SK-N-SH (cell line): ENCODE measurements around the gene LMAN2. TPM values are rescaled to one million over a fixed set of nuclear protein-coding genes. Genes with fewer than 3 reads are reported as not detected.

ENCODE experiments used
- CTCF ChIA-PET: fragments of 300-600, 350-600 bp; formaldehyde crosslinking; extraction: SDS; loops from one replicate; lab custom pipeline; 2021; lab: Yijun Ruan, JAX
- POLR2A ChIA-PET: fragments of 350-600 bp; sonication (Branson Sonifier 250); formaldehyde crosslinking; extraction: SDS; loops from one replicate; lab custom pipeline; 2020; ENCODE audit warnings: antibody characterized with exemption, inconsistent platforms; lab: Yijun Ruan, JAX
- DNase-seq: peaks from one replicate; pipeline ENCODE4 v3.0.0; 2012
- H2AFZ ChIP-seq: fragments of 200-600 bp; sonication (generic); 2 replicates; pipeline ENCODE4 v1.8.1; 2016; ENCODE audit warnings: antibody characterized with exemption, mild to moderate bottlenecking, low read depth
- H3F3A ChIP-seq: fragments of 200-600 bp; sonication (generic); replicated peaks from 2 replicates; pipeline ENCODE3; 2016; ENCODE audit warnings: antibody characterized with exemption, mild to moderate bottlenecking; ENCODE audit not compliant: insufficient read depth
- H3K27ac ChIP-seq, 2 experiments: fragments of 200-500 bp in 1 of 2; fragments of 200-600 bp in 1 of 2; sonication (Bioruptor generic) in 1 of 2; sonication (generic), shearing (Covaris generic) in 1 of 2; 2 replicates each; pipeline versions ENCODE4 v1.5.1 to v1.6.1; 2014 to 2016; ENCODE audit warnings: low read depth in 2 of 2, inconsistent platforms in 1 of 2, low read length in 1 of 2, mild to moderate bottlenecking in 1 of 2, mixed read lengths in 1 of 2
- H3K27me3 ChIP-seq: fragments of 200-600 bp; sonication (generic), shearing (Covaris generic); 2 replicates; pipeline ENCODE4 v1.6.1; 2016; ENCODE audit warnings: mixed run types; ENCODE audit not compliant: insufficient read depth
- H3K36me3 ChIP-seq, 2 experiments: fragments of 200-500 bp in 1 of 2; fragments of 200-600 bp in 1 of 2; sonication (Bioruptor generic) in 1 of 2; sonication (generic) in 1 of 2; replicated peaks in 1 of 2; 2 replicates each; pipeline versions ENCODE3 to v1.5.1; 2014 to 2016; ENCODE audit warnings: low read length in 1 of 2, mild to moderate bottlenecking in 1 of 2; ENCODE audit not compliant: insufficient read depth in 2 of 2, control insufficient read depth in 1 of 2
- H3K4me1 ChIP-seq, 2 experiments: fragments of 200-500 bp in 1 of 2; fragments of 200-600 bp in 1 of 2; sonication (Bioruptor generic) in 1 of 2; sonication (generic), shearing (Covaris generic) in 1 of 2; 2 replicates each; pipeline versions ENCODE4 v1.5.1 to v1.6.1; 2014 to 2016; ENCODE audit warnings: low read depth in 1 of 2, low read length in 1 of 2, mixed run types in 1 of 2; ENCODE audit not compliant: insufficient read depth in 2 of 2, control insufficient read depth in 1 of 2
- H3K4me2 ChIP-seq: fragments of 200-600 bp; sonication (generic), shearing (Covaris generic); 2 replicates; pipeline ENCODE4 v1.6.1; 2017; ENCODE audit warnings: mixed run types
- H3K4me3 ChIP-seq, 2 experiments: fragments of 200-500 bp in 1 of 2; fragments of 200-600 bp in 1 of 2; sonication (Bioruptor generic) in 1 of 2; sonication (generic), shearing (Covaris generic) in 1 of 2; 2 replicates each; pipeline versions ENCODE4 v1.5.1 to v1.8.1; 2014 to 2016; ENCODE audit warnings: low read depth in 2 of 2, inconsistent platforms in 1 of 2, low read length in 1 of 2, mild to moderate bottlenecking in 1 of 2, mixed read lengths in 1 of 2, moderate library complexity in 1 of 2
- H3K79me2 ChIP-seq: fragments of 200-600 bp; sonication (generic); 2 replicates; pipeline ENCODE4 v1.8.1; 2017; ENCODE audit warnings: mild to moderate bottlenecking; ENCODE audit not compliant: insufficient read depth
- H3K9ac ChIP-seq: fragments of 200-600 bp; sonication (generic); 2 replicates; pipeline ENCODE4 v1.6.1; 2017; ENCODE audit warnings: mixed run types
- H3K9me2 ChIP-seq: fragments of 200-600 bp; sonication (generic); 2 replicates; pipeline ENCODE4 v1.6.1; 2017; ENCODE audit warnings: mixed run types
- H3K9me3 ChIP-seq: fragments of 200-600 bp; sonication (generic); 2 replicates; pipeline ENCODE4 v1.6.1; 2017; ENCODE audit warnings: mixed run types, mild to moderate bottlenecking, moderate library complexity
- H4K20me1 ChIP-seq: fragments of 200-600 bp; sonication (generic); 2 replicates; pipeline ENCODE4 v1.6.1; 2017; ENCODE audit warnings: mild to moderate bottlenecking, mixed run types; ENCODE audit not compliant: insufficient read depth
- CTCF ChIP-seq: fragments of 200-600 bp; sonication (generic); IDR thresholded peaks from 2 replicates; pipeline ENCODE4 v1.6.1; 2017; ENCODE audit warnings: antibody characterized with exemption, mild to moderate bottlenecking, moderate library complexity
- ELF1 ChIP-seq: IDR thresholded peaks from 2 replicates; pipeline ENCODE4 v1.4.0; 2012
- EP300 ChIP-seq, 2 experiments: IDR thresholded peaks; 2 replicates each; pipeline versions ENCODE4 v1.4.0 to v1.6.1; 2012; ENCODE audit warnings: borderline replicate concordance in 1 of 2, low read depth in 1 of 2, low read length in 1 of 2
- FOXM1 ChIP-seq: IDR thresholded peaks from 2 replicates; pipeline ENCODE4 v1.4.0; 2012; ENCODE audit warnings: low read depth, mild to moderate bottlenecking
- GABPA ChIP-seq: IDR thresholded peaks from 2 replicates; pipeline ENCODE4 v1.4.0; 2012; ENCODE audit warnings: low read depth, mild to moderate bottlenecking
- GATA2 ChIP-seq: sonication (generic); formaldehyde crosslinking; IDR thresholded peaks from 2 replicates; pipeline ENCODE4 v1.5.0; 2020; ENCODE audit warnings: mild to moderate bottlenecking, missing genetic modification reagents
- MEF2A ChIP-seq: IDR thresholded peaks from 2 replicates; pipeline ENCODE4 v1.4.0; 2012; ENCODE audit warnings: low read depth, borderline replicate concordance
- NFIC ChIP-seq: IDR thresholded peaks from 2 replicates; pipeline ENCODE4 v1.4.0; 2012; ENCODE audit warnings: borderline replicate concordance
- POLR2AphosphoS5 ChIP-seq: IDR thresholded peaks from 2 replicates; pipeline ENCODE4 v1.6.1; 2012; ENCODE audit warnings: low read depth, low read length
- RAD21 ChIP-seq: IDR thresholded peaks from 2 replicates; pipeline ENCODE4 v1.6.1; 2012; ENCODE audit warnings: mild to moderate bottlenecking, low read length
- RCOR1 ChIP-seq: fragments of 150-350 bp; IDR thresholded peaks from 2 replicates; pipeline ENCODE4 v1.6.1; 2017; ENCODE audit warnings: antibody characterized with exemption, low read length
- RXRA ChIP-seq: IDR thresholded peaks from 2 replicates; pipeline ENCODE4 v1.4.0; 2012; ENCODE audit warnings: low read depth, mild to moderate bottlenecking, borderline replicate concordance
- SIN3A ChIP-seq: IDR thresholded peaks from 2 replicates; pipeline ENCODE4 v1.6.1; 2012; ENCODE audit warnings: low read depth, mild to moderate bottlenecking, low read length, moderate library complexity, borderline replicate concordance
- SMC3 ChIP-seq: IDR thresholded peaks from 2 replicates; pipeline ENCODE4 v1.6.1; 2012; ENCODE audit warnings: low read depth, low read length, improper control_type of control experiment
- TCF12 ChIP-seq: IDR thresholded peaks from 2 replicates; pipeline ENCODE4 v1.4.0; 2012
- YY1 ChIP-seq: IDR thresholded peaks from 2 replicates; pipeline ENCODE4 v1.4.0; 2012; ENCODE audit warnings: low read depth, mild to moderate bottlenecking
- WGBS: methylation state at CpG from one replicate; pipeline ENCODE4 v1.1.6; 2017; ENCODE audit warnings: low lambda C conversion rate; 5-methylcytosine and 5-hydroxymethylcytosine counted together
- polyA plus RNA-seq, 3 experiments: library from polyadenylated mRNA; depleted of rRNA; stranded (reverse); fragments of >200 nt; gene quantifications; 2 replicates each; pipeline ENCODE4 v1.2.3, GENCODE V29; 2012
- TF ChIP-seq, protein P1 (sequence below): fragments of 150-350 bp; IDR thresholded peaks from 2 replicates; pipeline ENCODE4 v1.6.1; 2016; ENCODE audit warnings: mild to moderate bottlenecking, low read depth, low read length

The LMAN2 gene
- polyA plus RNA-seq, 1 of the 3 experiments (the other 2 are of a cell fraction): 500 TPM

DNA sequence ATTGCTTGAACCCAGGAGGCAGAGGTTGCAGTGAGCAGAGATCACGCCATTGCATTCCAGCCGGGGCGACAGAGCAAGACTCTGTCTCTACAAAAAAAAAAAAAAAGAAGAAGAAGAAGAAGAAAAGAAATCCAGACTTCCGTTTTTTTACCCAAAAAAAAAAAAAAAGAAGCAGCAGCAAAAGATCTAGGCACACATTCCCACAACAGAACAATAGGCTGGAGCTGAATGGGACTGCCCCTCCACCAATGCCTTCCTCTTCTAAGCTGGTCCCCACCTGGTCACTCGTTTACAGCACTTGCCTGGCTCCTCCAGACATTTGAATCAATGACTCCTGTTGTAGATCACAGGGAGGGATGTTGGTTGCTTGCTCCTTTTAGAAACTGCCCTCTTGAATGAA, 1.6 kb upstream of the LMAN2 start (continued):
- TF ChIP-seq FOXM1 (no peak), RAD21 (no peak), TCF12 (no peak), RCOR1 (no peak), SMC3 (no peak)

DNA sequence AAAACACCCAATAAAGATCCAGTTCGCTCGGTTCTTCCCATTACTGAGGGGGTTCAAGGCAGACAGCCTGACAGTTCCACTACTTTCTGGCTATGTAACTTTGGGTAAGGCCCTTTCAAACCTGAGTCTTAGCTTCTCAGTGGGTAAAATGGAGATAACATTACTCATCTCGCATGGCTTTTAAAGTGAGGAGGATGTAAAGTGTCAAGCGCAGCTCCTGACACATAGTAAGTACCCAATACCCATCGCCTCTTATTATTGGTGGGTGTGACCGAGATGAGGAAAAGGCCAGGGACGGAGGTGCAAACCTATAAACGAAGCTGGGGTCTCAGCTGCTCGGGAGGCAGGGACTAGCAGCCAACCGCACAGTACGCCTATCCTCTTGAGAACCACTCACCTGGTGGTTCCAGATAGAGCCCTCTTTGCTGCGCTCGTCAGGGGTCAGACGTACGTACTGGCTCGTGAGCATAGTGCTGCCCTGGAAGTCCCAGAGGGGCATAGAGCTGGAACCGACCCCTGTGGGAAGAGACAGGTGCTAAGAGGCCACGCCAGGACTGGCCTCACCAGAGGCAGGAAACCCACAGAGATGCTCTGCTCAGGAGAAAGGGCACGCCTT, 584 bp downstream of the LMAN2 start:
- Histone ChIP-seq H3K4me1 (peaks cover 5 to 23% of the 10 kb centered on the region in 2 experiments; a peak in 3 of 4 replicates), H4K20me1 (peaks cover 12% of the 10 kb centered on the region; the same call in 1 of the 2 replicates), H3K9ac (peak overlapping the region; percentile 97), H2AFZ (peak overlapping the region; percentile 96)
- POLR2A ChIA-PET: interaction anchor here (0.5 to 2.4 kb wide), 5 partner anchors 12 to 704 kb away, joined by 3 to 18 read pairs (median 5); partner anchors contain the start of gene TSPAN17
- no peak for TF ChIP-seq MEF2A
- no peak for TF ChIP-seq RAD21
- no peak for TF ChIP-seq GATA2 (CRISPR knock-in tag)
- TF ChIP-seq, protein P1, sequence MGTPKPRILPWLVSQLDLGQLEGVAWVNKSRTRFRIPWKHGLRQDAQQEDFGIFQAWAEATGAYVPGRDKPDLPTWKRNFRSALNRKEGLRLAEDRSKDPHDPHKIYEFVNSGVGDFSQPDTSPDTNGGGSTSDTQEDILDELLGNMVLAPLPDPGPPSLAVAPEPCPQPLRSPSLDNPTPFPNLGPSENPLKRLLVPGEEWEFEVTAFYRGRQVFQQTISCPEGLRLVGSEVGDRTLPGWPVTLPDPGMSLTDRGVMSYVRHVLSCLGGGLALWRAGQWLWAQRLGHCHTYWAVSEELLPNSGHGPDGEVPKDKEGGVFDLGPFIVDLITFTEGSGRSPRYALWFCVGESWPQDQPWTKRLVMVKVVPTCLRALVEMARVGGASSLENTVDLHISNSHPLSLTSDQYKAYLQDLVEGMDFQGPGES: no peak
- no peak for TF ChIP-seq SIN3A
- no peak for TF ChIP-seq TCF12
- TF ChIP-seq GABPA: no peak
- no peak for TF ChIP-seq EP300 (IDR thresholded peaks at IDR 0.05; ENCODE audit: borderline replicate concordance in 1 of 2, low read depth in 1 of 2, low read length in 1 of 2)
- no peak for TF ChIP-seq NFIC
- no peak for TF ChIP-seq ELF1
- TF ChIP-seq RXRA: no peak
- no peak for TF ChIP-seq CTCF
- TF ChIP-seq SMC3: no peak
- no peak for TF ChIP-seq YY1
- no peak for TF ChIP-seq POLR2AphosphoS5
- TF ChIP-seq, all 33 proteins: peak for 0
- Histone ChIP-seq H3F3A (no peaks in the 10 kb centered on the region), H3K4me3 (peak overlapping the region; percentile 96 to 100), H3K9me3 (no peaks in the 10 kb centered on the region), H3K27ac (peak overlapping the region; percentile 98), H3K27me3 (no peaks in the 10 kb centered on the region), H3K4me2 (peak overlapping the region; percentile 92), H3K79me2 (peaks cover 56% of the 10 kb centered on the region), H3K36me3 (peaks cover 16 to 23% of the 10 kb centered on the region in 2 experiments), H3K9me2 (no peaks in the 10 kb centered on the region)
- WGBS: 11% methylated on average over 19 of the region's 19 CpGs
- no peak for DNase-seq
- CTCF ChIA-PET: interaction anchor here (0.6 to 3.0 kb wide), 9 partner anchors 10 to 1458 kb away, joined by 3 to 10 read pairs (median 5); no protein-coding TSS in a partner anchor
